ENCODE measurements around the gene DNAJC10. TPM values are rescaled to one million over a fixed set of nuclear protein-coding genes. Genes with fewer than 3 reads are reported as not detected.

Gene DNAJC10
- total RNA-seq, 2 donors from 2014 or later, result 90.5 to 92.7 TPM

DNA sequence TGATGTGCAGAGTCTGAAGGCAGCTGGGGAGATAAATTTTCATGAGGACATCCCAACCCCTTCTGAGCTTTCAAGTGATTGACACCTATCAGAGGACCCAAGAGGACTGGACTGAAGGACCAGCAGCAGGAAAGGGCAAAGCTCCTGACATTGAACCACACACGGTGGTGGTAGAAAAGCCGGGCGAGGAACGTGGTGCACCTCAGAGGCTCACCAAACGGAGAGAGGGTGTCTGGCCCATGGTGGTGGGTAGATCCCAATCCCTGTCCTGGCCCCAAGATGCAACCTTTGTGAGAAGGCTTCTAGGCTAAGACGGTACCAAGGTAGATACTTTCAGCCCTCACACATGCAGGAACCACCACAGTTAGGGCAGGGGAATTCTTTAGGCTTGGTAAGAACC, 98.3 kb downstream of the DNAJC10 start:
- intact Hi-C loops (cut with DNase I), result no loop called here
- TF ChIP-seq, protein P1, sequence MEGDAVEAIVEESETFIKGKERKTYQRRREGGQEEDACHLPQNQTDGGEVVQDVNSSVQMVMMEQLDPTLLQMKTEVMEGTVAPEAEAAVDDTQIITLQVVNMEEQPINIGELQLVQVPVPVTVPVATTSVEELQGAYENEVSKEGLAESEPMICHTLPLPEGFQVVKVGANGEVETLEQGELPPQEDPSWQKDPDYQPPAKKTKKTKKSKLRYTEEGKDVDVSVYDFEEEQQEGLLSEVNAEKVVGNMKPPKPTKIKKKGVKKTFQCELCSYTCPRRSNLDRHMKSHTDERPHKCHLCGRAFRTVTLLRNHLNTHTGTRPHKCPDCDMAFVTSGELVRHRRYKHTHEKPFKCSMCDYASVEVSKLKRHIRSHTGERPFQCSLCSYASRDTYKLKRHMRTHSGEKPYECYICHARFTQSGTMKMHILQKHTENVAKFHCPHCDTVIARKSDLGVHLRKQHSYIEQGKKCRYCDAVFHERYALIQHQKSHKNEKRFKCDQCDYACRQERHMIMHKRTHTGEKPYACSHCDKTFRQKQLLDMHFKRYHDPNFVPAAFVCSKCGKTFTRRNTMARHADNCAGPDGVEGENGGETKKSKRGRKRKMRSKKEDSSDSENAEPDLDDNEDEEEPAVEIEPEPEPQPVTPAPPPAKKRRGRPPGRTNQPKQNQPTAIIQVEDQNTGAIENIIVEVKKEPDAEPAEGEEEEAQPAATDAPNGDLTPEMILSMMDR (IDR thresholded peaks at IDR 0.05), result no peak
- no peaks in the 10 kb centered on the region for H3K4me1 ChIP-seq

DNA sequence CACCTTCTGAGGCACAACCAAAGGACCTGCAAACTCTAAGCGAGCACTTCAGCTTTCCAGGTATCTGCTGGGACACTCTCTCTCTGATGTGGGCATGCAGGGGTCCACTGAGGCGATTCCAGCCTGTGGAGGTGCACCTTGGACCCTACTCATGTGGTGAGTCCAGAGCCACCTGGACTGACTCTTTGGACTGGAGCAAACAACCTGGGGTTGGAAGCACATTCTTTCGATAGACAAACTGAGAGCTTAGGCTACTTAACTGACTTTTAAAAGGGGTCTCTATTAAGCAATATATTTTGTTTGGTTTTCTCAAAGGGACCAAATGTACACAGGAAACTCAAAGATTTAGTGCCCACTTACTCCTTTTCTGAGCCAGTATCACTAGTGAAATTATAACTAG, 98.7 kb downstream of the DNAJC10 start:
- Histone ChIP-seq H3K36me3 (no peaks in the 10 kb centered on the region), H3K9me3 (no peaks in the 10 kb centered on the region), H3K4me1 (no peaks in the 10 kb centered on the region), H3K9ac (ENCODE audit: low read depth in 2 of 2, low read length in 2 of 2) (no peak overlapping the region), H3K27ac (no peak overlapping the region), H3K4me3 (no peak overlapping the region), H3K27me3 (no peaks in the 10 kb centered on the region)
- no peak for DNase-seq
- intact Hi-C loops (cut with DNase I), result no loop called here
- TF ChIP-seq, protein P1 (IDR thresholded peaks at IDR 0.05), result no peak

More for the DNA sequence above, 98.3 kb downstream of the DNAJC10 start:
- Histone ChIP-seq H3K4me3 (no peak overlapping the region), H3K9me3 (no peaks in the 10 kb centered on the region), H3K27ac (no peak overlapping the region), H3K9ac (ENCODE audit: low read depth in 2 of 2, low read length in 2 of 2) (no peak overlapping the region), H3K36me3 (no peaks in the 10 kb centered on the region), H3K27me3 (no peaks in the 10 kb centered on the region)
- no peak for DNase-seq

DNA sequence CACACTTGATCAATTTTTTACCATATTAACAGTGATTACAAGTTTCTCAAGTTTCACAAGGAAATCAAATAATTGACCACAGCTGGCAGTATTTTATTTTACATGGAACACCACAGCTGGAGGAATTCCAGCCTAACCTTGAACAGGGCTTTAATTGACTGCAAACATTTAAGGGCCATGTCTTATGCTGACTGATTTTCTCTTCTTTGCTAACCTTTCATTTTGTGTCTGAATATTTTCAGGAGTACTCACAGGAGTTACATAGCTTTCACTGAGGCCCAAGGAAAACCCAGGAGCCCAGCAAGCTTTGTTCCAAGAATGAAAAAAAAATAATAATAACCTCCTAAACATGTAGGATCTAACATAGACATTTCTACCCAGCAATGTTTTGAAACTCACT, 100.8 kb downstream of the DNAJC10 start:
- Histone ChIP-seq H3K9me3 (no peaks in the 10 kb centered on the region), H3K27me3 (no peaks in the 10 kb centered on the region), H3K9ac (ENCODE audit: low read depth in 2 of 2, low read length in 2 of 2) (no peak overlapping the region), H3K4me1 (no peaks in the 10 kb centered on the region), H3K4me3 (no peak overlapping the region), H3K27ac (no peak overlapping the region), H3K36me3 (no peaks in the 10 kb centered on the region)
- TF ChIP-seq, protein P1 (IDR thresholded peaks at IDR 0.05), result no peak
- intact Hi-C loops (cut with DNase I), result no loop called here
- DNase-seq, result no peak

DNA sequence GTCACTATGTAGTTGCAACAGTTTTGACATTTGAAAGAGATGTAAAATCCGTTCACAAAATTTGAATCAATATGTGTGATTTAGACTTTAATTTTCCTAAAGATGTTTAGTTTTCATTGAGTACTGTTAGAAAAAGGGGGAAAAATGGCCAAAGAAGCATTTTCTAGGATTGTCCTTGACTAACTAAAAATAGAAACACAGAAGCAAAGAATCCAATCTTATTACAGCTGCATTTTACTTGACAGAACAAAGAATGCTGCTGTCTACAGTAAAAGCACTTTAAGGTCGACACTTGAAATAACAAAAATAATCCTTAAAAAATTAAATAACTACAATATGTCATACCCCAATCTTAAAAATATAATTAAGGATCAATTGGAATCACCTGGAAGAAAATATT, 101.5 kb downstream of the DNAJC10 start:
- Histone ChIP-seq H3K27me3 (no peaks in the 10 kb centered on the region), H3K36me3 (no peaks in the 10 kb centered on the region), H3K4me1 (no peaks in the 10 kb centered on the region), H3K27ac (no peak overlapping the region), H3K9ac (ENCODE audit: low read depth in 2 of 2, low read length in 2 of 2) (no peak overlapping the region), H3K4me3 (no peak overlapping the region), H3K9me3 (no peaks in the 10 kb centered on the region)
- TF ChIP-seq, protein P1 (IDR thresholded peaks at IDR 0.05), result no peak
- no peak for DNase-seq
- intact Hi-C loops (cut with DNase I), result no loop called here

DNA sequence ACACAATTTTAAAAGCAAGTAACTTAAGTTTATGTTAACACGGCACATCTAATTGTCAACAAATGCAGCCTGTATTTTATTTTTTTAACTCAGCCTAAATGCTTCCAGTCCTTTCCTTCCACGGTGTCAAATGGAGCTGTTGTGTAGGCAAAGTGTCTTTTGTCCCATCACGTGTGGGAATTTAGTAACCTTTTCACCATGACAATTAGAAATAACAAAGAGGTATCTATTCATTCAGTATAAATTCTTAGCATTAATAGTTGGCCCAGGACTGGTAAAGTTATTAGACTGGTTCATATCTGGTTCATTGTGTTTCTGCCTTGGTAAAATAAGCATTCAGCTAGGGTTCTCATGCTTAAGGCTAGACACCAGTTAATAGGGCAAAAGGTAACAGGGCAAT, 102.4 kb downstream of the DNAJC10 start:
- Histone ChIP-seq H3K9me3 (no peaks in the 10 kb centered on the region), H3K27ac (no peak overlapping the region), H3K9ac (ENCODE audit: low read depth in 2 of 2, low read length in 2 of 2) (no peak overlapping the region), H3K27me3 (no peaks in the 10 kb centered on the region), H3K36me3 (no peaks in the 10 kb centered on the region), H3K4me1 (no peaks in the 10 kb centered on the region), H3K4me3 (no peak overlapping the region)
- TF ChIP-seq, protein P1 (IDR thresholded peaks at IDR 0.05), result no peak
- DNase-seq, result no peak
- intact Hi-C loops (cut with DNase I), result no loop called here

DNA sequence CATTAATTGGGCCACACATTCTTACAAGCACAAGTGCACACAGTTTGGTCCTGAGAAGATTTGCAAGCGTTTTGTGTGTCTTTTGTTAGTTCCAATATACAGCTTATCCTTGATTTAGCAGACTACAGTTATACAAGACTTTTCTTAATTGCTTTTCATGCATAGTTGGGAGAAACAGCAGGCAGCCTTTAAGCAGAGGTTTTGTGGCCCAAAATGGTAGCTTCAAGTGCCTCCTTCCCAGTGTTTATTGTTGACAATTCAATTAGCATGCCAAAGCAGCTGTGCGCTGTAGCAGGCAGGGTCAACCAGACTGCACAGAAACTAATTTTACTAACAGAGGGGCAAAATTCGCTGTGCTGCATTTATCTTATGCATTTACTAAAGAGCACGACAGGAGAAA, 102.9 kb downstream of the DNAJC10 start:
- DNase-seq, result no peak
- Histone ChIP-seq H3K4me3 (no peak overlapping the region), H3K27ac (no peak overlapping the region), H3K9me3 (no peaks in the 10 kb centered on the region), H3K9ac (ENCODE audit: low read depth in 2 of 2, low read length in 2 of 2) (no peak overlapping the region), H3K27me3 (no peaks in the 10 kb centered on the region), H3K36me3 (no peaks in the 10 kb centered on the region), H3K4me1 (no peaks in the 10 kb centered on the region)
- TF ChIP-seq, protein P1 (IDR thresholded peaks at IDR 0.05), result no peak
- intact Hi-C loops (cut with DNase I), result no loop called here

Data from colonic mucosa (tissue), 4 donors.